K562 (cell line): Measurements from ENCODE around the gene XRCC5. TPM values are rescaled to one million over a fixed set of nuclear protein-coding genes. Genes with fewer than 3 reads are reported as not detected.

Experiments
- FOS ChIP-seq: IDR thresholded peaks from 3 replicates; pipeline ENCODE4 v1.6.1; 2011; ENCODE audit not compliant: insufficient read length; ENCODE audit errors: extremely low read depth
- HMGN3 ChIP-seq: IDR thresholded peaks from 2 replicates; pipeline ENCODE4 v1.6.1; 2011; ENCODE audit warnings: borderline replicate concordance, low read depth, mild to moderate bottlenecking, mixed read lengths, low read length; ENCODE audit not compliant: insufficient read length; ENCODE audit errors: extremely low read depth
- PRDM10 ChIP-seq: fragments of 450-650 bp; IDR thresholded peaks from 2 replicates; pipeline ENCODE4 v1.6.1; 2018; ENCODE audit not compliant: partially characterized antibody
- TAF7 ChIP-seq: fragments of 450-650 bp; IDR thresholded peaks from 2 replicates; pipeline ENCODE4 v1.6.1; 2016; ENCODE audit warnings: missing genetic modification characterization, missing compliant biosample characterization
- THRAP3 ChIP-seq: fragments of 450-650 bp; IDR thresholded peaks from 2 replicates; pipeline ENCODE4 v1.6.1; 2016; ENCODE audit warnings: mild to moderate bottlenecking, inconsistent platforms, borderline replicate concordance
- VEZF1 ChIP-seq: fragments of 200-800 bp; sonication (Bioruptor generic); IDR thresholded peaks from 2 replicates; pipeline ENCODE4 v1.6.1; 2017; ENCODE audit warnings: missing genetic modification characterization, missing compliant biosample characterization
- ZNF143 ChIP-seq: sonication (generic); formaldehyde crosslinking; IDR thresholded peaks from 2 replicates; pipeline ENCODE4 v1.9.0; 2022; ENCODE audit warnings: mild to moderate bottlenecking, missing genetic modification reagents
- ZNF57 ChIP-seq: fragments of 450-650 bp; formaldehyde crosslinking; IDR thresholded peaks from 2 replicates; pipeline ENCODE4 v1.4.0; 2020; ENCODE audit warnings: mild to moderate bottlenecking, moderate library complexity
- polyA plus RNA-seq, 8 experiments: library from polyadenylated mRNA; depleted of rRNA in 4 of 8; stranded (reverse) in 5 of 8; unstranded in 3 of 8; fragments of >200 nt; fragmentation: Nextera tagmentation in 2 of 8; fragmentation: Illumina TruSeq in 1 of 8; extraction: Ambion mirVana in 2 of 8; extraction: Trizol in 1 of 8; gene quantifications; 2 replicates each; pipeline versions ENCODE4 v1.2.1 to v1.2.3, GENCODE V29; 2011 to 2014; ENCODE audit warnings: inconsistent platforms in 1 of 8, missing spikeins in 1 of 8
- total RNA-seq, 7 experiments: library from RNA; depleted of rRNA in 6 of 7; stranded (reverse); fragments of >200 nt in 6 of 7; fragmentation: Illumina TruSeq in 2 of 7; extraction: Trizol in 2 of 7; gene quantifications; 2 replicates each; pipeline versions ENCODE4 v1.2.1 to v1.2.3, GENCODE V29; 2011 to 2021; ENCODE audit warnings: low replicate concordance in 1 of 7
- TF ChIP-seq, protein P1 (sequence below): fragments of 450-650 bp; IDR thresholded peaks from 2 replicates; pipeline ENCODE4 v1.6.1; 2016; ENCODE audit warnings: borderline replicate concordance

Gene XRCC5
- total and polyA plus RNA-seq, 9 of the 15 experiments (the other 6 are each of a cell fraction or from before 2014, with no cell fraction given), result 168 to 551 (median 297) TPM

DNA sequence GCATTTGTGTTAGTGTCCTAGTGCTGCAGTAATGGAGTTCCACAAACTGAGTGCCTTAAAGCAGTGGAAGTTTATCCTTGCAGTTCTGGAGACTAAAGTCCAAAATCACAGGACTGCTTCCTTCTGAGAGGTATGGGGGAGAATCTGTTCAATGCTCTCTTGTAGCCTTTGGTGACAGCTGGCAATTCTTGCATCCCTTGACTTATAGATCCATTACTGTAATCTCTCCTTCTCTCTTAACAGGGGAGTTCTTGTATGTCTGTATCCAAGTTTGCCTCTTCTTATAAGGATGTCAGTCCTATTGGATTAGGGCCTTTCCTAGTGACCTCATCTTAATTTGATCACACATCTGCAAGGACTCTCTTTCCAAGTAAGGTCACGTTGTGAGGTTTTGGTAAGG, 69.9 kb downstream of the XRCC5 start (continued):
- TF ChIP-seq, protein P1, sequence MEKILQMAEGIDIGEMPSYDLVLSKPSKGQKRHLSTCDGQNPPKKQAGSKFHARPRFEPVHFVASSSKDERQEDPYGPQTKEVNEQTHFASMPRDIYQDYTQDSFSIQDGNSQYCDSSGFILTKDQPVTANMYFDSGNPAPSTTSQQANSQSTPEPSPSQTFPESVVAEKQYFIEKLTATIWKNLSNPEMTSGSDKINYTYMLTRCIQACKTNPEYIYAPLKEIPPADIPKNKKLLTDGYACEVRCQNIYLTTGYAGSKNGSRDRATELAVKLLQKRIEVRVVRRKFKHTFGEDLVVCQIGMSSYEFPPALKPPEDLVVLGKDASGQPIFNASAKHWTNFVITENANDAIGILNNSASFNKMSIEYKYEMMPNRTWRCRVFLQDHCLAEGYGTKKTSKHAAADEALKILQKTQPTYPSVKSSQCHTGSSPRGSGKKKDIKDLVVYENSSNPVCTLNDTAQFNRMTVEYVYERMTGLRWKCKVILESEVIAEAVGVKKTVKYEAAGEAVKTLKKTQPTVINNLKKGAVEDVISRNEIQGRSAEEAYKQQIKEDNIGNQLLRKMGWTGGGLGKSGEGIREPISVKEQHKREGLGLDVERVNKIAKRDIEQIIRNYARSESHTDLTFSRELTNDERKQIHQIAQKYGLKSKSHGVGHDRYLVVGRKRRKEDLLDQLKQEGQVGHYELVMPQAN, result no peak
- no peak for TF ChIP-seq HMGN3
- TF ChIP-seq THRAP3, result no peak
- no peak for TF ChIP-seq VEZF1 (CRISPR knock-in tag)
- TF ChIP-seq FOS, result no peak
- no peak for TF ChIP-seq ZNF57 (CRISPR knock-in tag)
- TF ChIP-seq TAF7, result no peak
- no peak for TF ChIP-seq PRDM10
- no peak for TF ChIP-seq ZNF143 (CRISPR knock-in tag)
- TF ChIP-seq, all 486 proteins: peak for 0
